GM19240 (cell line): ENCODE measurements around the gene FAM3C.
"Not testable (repeated sequence)": the region's sequence is repeated elsewhere in the genome, so short reads cannot be mapped to it uniquely, and the experiment has no call there.

Source experiments
- DNase-seq: peaks from one replicate; pipeline ENCODE4 v3.0.0; 2011; ENCODE audit warnings: low spot score; ENCODE audit not compliant: insufficient read length

The FAM3C gene

GRCh38 chr7:121395961-121396757, at the start of gene FAM3C:
Gene FAM3C, minus strand, starts transcription at chr7:121396308. Its CDS starts 13,339 bp downstream, at chr7:121382969.
- DNase-seq: peak; percentile 54

- no peak for DNase-seq
Observed at GRCh38 chr7:121442845-121443244, 46.7 kb upstream of the FAM3C start.

GRCh38 chr7:121440857-121441503, 44.9 kb upstream of the FAM3C start:
- DNase-seq: no peak

- not testable (repeated sequence) for DNase-seq
Observed at GRCh38 chr7:121438043-121438955, 42.2 kb upstream of the FAM3C start.

GRCh38 chr7:121437470-121437869, 41.4 kb upstream of the FAM3C start:
- DNase-seq: no peak

- no peak for DNase-seq
Observed at GRCh38 chr7:121436688-121437087, 40.6 kb upstream of the FAM3C start.

- no peak for DNase-seq
Observed at GRCh38 chr7:121436136-121436535, 40.0 kb upstream of the FAM3C start.

- no peak for DNase-seq
Observed at GRCh38 chr7:121433775-121434174, 37.7 kb upstream of the FAM3C start.

GRCh38 chr7:121432486-121432885, 36.4 kb upstream of the FAM3C start:
- not testable (repeated sequence) for DNase-seq

GRCh38 chr7:121431996-121432395, 35.9 kb upstream of the FAM3C start:
- no peak for DNase-seq

- no peak for DNase-seq
Observed at GRCh38 chr7:121431389-121431995, 35.4 kb upstream of the FAM3C start.

- no peak for DNase-seq
Observed at GRCh38 chr7:121430558-121430957, 34.5 kb upstream of the FAM3C start.

GRCh38 chr7:121429798-121430197, 33.7 kb upstream of the FAM3C start:
- no peak for DNase-seq

- DNase-seq: no peak
Observed at GRCh38 chr7:121428855-121429489, 32.9 kb upstream of the FAM3C start.

GRCh38 chr7:121421743-121422142, 25.6 kb upstream of the FAM3C start:
- not testable (repeated sequence) for DNase-seq

- DNase-seq: no peak
Observed at GRCh38 chr7:121420976-121421375, 24.9 kb upstream of the FAM3C start.

- no peak for DNase-seq
Observed at GRCh38 chr7:121419201-121420148, 23.4 kb upstream of the FAM3C start.

- no peak for DNase-seq
Observed at GRCh38 chr7:121416533-121416932, 20.4 kb upstream of the FAM3C start.

- DNase-seq: no peak
Observed at GRCh38 chr7:121414436-121414835, 18.3 kb upstream of the FAM3C start.

GRCh38 chr7:121411597-121411979, 15.5 kb upstream of the FAM3C start:
- DNase-seq: no peak
